HG02623 (cell line): ENCODE results near the gene TBCE.
"Not testable (repeated sequence)": the region's sequence is repeated elsewhere in the genome, so short reads cannot be mapped to it uniquely, and the experiment has no call there.

ENCODE experiments used
- ATAC-seq: cut with Tn5 transposase; IDR thresholded peaks from one replicate; pipeline ENCODE4 v1.9.1; 2021; ENCODE audit warnings: moderate library complexity; ENCODE audit not compliant: unreplicated experiment

The TBCE gene

DNA sequence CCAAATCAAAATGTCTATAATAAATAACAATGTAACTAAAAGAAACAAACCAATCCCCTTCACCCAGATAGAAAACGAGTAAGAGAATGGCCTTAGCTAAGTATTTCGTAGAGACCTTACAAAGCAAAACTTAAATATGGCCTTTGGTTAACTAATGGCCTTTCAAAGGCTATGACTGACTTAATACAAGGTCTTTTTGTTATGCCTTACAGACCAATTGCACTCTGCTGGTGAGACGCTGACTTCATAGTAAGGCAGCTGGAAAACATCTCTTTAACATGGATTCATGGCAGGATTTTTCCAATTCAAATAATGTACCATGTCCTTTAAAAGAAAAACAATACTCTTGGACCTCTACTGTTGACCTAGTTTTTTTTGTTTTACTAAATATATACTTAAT, 15.8 kb upstream of the TBCE start:
- ATAC-seq = no peak

GRCh38 chr1:235351898-235352297, 15.3 kb upstream of the TBCE start:
- no peak for ATAC-seq

DNA sequence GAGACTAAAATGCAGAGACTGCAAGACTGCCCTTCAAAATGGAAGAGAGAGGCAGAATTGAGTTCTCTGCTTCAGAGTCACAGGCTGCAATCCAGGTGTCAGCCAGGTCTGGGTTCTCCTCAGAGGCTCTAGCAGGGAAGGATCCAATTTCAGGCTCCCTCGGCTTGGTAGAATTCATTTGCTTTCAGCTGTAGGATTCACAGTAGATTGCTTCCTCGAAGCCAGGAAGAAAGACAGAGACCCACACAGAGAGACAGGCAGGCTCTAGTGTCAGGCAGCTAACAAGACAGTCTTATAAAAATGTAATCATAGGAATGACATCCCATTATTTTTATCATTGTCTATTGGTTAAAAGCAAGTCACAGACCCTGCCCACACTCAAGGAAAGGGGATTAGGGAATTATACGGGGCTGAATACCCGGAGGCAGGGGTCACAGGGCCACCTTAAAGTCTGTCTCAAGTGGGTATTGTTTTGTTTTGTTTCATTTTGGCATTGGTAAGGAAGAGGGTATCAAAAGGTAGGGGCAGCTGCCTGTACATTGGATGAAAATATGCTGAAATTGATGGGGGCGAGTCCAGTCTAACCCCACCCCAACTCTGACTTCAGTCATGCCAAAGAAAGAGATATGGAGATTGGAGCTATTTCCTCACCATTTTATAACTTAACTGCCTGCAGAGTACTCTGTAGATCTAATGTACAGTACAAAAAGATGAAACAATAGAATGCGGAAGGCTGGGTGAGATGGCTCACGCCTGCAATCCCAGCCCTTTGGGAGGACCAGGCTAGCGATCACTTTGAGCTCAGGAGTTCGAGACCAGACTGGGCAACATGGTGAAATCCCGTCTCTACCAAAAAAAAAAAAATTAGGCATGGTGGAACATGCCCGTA, 9.5 kb upstream of the TBCE start:
- ATAC-seq = no peak

- ATAC-seq = no peak
Measured at GRCh38 chr1:235358899-235359298, 8.3 kb upstream of the TBCE start.

DNA sequence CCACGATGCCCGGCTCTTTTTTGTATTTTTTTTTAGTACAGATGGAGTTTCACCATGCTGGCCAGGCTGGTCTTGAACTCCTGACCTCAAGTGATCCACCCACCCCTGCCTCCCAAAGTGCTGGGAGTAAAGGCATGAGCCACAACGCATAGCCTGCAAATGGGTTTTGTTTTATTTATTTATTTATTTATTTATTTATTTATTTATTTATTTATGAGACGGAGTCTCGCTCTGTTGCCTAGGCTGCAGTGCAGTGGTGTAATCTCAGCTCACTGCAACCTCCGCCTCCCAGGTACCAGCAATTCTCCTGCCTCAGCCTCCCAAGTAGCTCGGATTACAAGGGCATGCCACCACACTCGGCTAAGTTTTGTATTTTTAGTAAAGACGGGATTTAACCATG, 3.0 kb upstream of the TBCE start:
- ATAC-seq = not testable (repeated sequence)

- ATAC-seq = no peak
Measured at GRCh38 chr1:235366286-235366685, 941 bp upstream of the TBCE start.

GRCh38 chr1:235368428-235368827, 1.2 kb downstream of the TBCE start:
- ATAC-seq = no peak

GRCh38 chr1:235369802-235370201, 2.6 kb downstream of the TBCE start:
- no peak for ATAC-seq

GRCh38 chr1:235375919-235376605, 8.8 kb downstream of the TBCE start:
- no peak for ATAC-seq

GRCh38 chr1:235378134-235378735, 11.0 kb downstream of the TBCE start:
- ATAC-seq = not testable (repeated sequence)

- not testable (repeated sequence) for ATAC-seq
Measured at GRCh38 chr1:235381955-235382739, 14.9 kb downstream of the TBCE start.

DNA sequence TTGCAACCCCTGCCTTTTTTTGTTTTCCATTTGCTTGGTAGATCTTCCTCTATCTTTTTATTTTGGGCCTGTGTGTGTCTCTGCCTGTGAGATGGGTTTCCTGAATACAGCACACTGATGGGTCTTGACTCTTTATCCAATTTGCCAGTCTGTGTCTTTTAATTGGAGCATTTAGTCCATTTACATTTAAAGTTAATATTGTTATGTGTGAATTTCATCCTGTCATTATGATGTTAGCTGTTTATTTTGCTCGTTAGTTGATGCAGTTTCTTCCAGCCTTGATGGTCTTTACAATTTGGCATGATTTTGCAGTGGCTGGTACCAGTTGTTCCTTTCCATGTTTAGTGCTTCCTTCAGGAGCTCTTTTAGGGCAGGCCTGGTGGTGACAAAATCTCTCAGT, 18.4 kb downstream of the TBCE start:
- not testable (repeated sequence) for ATAC-seq

GRCh38 chr1:235391874-235392273, 24.6 kb downstream of the TBCE start:
- ATAC-seq = no peak

DNA sequence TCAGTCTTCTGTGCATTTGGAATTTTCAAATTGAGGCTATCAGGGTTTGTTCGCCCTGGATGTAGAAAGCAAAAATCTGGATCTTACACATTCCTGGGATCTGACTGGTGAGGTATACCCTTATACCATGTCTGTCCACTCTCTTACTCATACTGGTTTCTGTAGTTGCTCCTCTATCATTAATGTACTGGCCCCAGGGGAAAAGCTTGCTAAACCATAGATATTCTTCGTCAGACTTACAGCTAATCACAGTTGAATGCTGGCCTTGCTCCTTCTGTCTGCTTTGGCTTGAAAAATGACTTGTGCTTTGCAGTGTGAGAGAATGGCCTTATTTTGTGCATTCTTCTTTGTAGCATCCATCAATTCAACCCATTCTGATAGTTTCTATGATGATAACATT, 30.5 kb downstream of the TBCE start:
- no peak for ATAC-seq

- ATAC-seq = no peak
Measured at GRCh38 chr1:235399661-235400060, 32.4 kb downstream of the TBCE start.

DNA sequence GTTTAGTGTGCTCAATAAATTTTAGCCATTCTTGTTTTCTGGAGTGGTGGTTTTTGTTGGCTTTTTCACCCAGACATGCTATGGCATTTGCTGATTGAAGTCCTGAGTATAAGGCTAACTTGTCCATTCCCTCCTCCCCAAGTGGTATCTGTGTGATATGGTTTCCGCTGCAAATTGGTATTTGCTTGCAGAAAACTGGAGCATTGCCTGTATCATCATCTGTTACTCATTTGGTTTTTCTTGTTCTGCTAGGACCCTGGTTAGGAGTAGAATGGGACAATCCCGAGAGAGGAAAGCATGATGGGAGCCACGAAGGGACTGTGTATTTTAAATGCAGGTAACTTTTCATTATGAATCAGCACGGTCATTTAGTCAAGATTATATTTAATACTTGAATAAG, 34.0 kb downstream of the TBCE start:
- ATAC-seq = no peak

DNA sequence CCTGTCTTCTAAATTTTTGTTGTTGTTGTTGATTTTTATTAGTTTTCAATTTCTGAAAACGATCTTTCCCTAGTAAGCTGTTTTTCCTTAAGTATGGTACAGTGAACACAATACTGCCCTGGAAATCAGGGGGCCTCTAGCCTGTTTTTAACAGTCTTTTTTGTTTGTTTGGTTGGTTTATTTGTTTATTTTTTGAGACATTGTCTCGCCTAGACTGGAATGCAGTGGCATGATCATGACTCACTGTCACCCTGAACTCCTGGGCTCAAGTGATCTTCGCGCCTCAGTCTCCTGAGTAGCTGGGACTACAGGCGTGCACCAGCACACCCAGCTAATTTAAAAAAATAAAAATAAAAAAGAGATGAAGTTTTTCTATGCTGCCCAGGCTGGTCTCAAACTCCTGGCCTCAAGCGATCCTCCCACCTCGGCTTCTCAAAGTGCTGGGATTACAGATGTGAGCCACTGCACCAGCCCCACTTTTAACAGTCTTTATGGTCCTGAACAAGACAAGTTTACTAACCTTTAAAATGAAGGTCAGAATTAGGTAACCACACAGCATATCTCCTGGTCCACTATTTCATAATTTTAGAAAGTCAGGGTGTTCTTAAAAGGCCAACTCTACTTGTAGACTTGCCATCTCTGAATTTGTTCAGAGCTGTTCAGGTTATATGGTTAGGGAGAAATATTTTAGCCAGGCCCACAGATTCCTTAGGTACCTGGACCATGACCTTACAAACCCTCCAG, 35.4 kb downstream of the TBCE start:
- no peak for ATAC-seq

- ATAC-seq = no peak
Measured at GRCh38 chr1:235403593-235403992, 36.4 kb downstream of the TBCE start.

- no peak for ATAC-seq
Measured at GRCh38 chr1:235404190-235404589, 37.0 kb downstream of the TBCE start.

- no peak for ATAC-seq
Measured at GRCh38 chr1:235407419-235407818, 40.2 kb downstream of the TBCE start.
